Lower leg skin (tissue), 4 donors: Measurements from ENCODE around the gene TMX2. TPM values are rescaled to one million over a fixed set of nuclear protein-coding genes. Genes with fewer than 3 reads are reported as not detected.

Source experiments
- DNase-seq, 2 donors: peaks; one replicate each; pipeline ENCODE4 v3.0.0-alpha.2; 2019; ENCODE audit warnings: low spot score in 2 of 2
- H3K4me3 ChIP-seq: fragments of 200-600 bp; sonication (generic); 2 replicates; pipeline ENCODE4 v1.5.1; 2017; ENCODE audit warnings: mild to moderate bottlenecking, low read depth; ENCODE audit not compliant: poor library complexity, severe bottlenecking
- CTCF ChIP-seq, 3 donors: fragments of 450-650 bp; IDR thresholded peaks; one replicate each; pipeline ENCODE4 v1.5.1; 2016; ENCODE audit warnings: antibody characterized with exemption in 3 of 3, mild to moderate bottlenecking in 3 of 3, moderate library complexity in 2 of 3
- POLR2A ChIP-seq, 2 donors: fragments of 450-650 bp; IDR thresholded peaks; one replicate each; pipeline ENCODE4 v1.6.1; 2016 to 2017; ENCODE audit warnings: antibody characterized with exemption in 2 of 2, mild to moderate bottlenecking in 1 of 2, moderate library complexity in 1 of 2
- WGBS, 2 donors: methylation state at CpG; one replicate each; pipeline ENCODE4 v1.1.5; 2018; 5-methylcytosine and 5-hydroxymethylcytosine counted together
- intact Hi-C: fragments of 100-400 bp; cut with DNase I; formaldehyde crosslinking; loops from one replicate; pipeline ENCODE4 v1.15.0; 2023; ENCODE audit warnings: low total_unique reads
- total RNA-seq, 4 donors: library from RNA; depleted of rRNA; stranded (reverse); fragments of >200 nt; gene quantifications; one replicate each; pipeline ENCODE4 v1.1.0, GENCODE V29; 2016

TMX2 gene
- total RNA-seq, 4 donors from 2014 or later: 41.8 to 60.4 (median 45.4) TPM

GRCh38 chr11:57744357-57744756, 32.0 kb downstream of the TMX2 start:
- intact Hi-C loops: no loop called here
- no peak for TF ChIP-seq POLR2A (IDR thresholded peaks at IDR 0.05)
- TF ChIP-seq CTCF (IDR thresholded peaks at IDR 0.05): no peak
- 78 to 87% methylated on average over 2 of the region's 2 CpGs for WGBS, 2 donors
- no peak overlapping the region for H3K4me3 ChIP-seq
- DNase-seq: peak in 1 of 2 donors; percentile 39

- intact Hi-C loops: no loop called here
- TF ChIP-seq CTCF (IDR thresholded peaks at IDR 0.05): no peak
- no peak for TF ChIP-seq POLR2A (IDR thresholded peaks at IDR 0.05)
- peak in 1 of 2 donors; percentile 65 for DNase-seq
- WGBS, 2 donors: 85 to 86% methylated on average over 5 of the region's 5 CpGs
- H3K4me3 ChIP-seq: no peak overlapping the region
Observed at GRCh38 chr11:57745206-57745605, 32.8 kb downstream of the TMX2 start.

GRCh38 chr11:57746920-57747319, 34.5 kb downstream of the TMX2 start:
- 79 to 98% methylated on average over 1 of the region's 1 CpG for WGBS, 2 donors
- TF ChIP-seq POLR2A (IDR thresholded peaks at IDR 0.05) (no peak), CTCF (IDR thresholded peaks at IDR 0.05) (no peak)
- H3K4me3 ChIP-seq: no peak overlapping the region
- DNase-seq: peak in 1 of 2 donors; percentile 4
- intact Hi-C loops: no loop called here

GRCh38 chr11:57751176-57751575, 38.8 kb downstream of the TMX2 start:
- TF ChIP-seq POLR2A (IDR thresholded peaks at IDR 0.05) (no peak), CTCF (IDR thresholded peaks at IDR 0.05) (no peak)
- DNase-seq: no peak
- intact Hi-C loops: no loop called here
- H3K4me3 ChIP-seq: no peak overlapping the region

- TF ChIP-seq CTCF (IDR thresholded peaks at IDR 0.05) (no peak), POLR2A (IDR thresholded peaks at IDR 0.05) (no peak)
- WGBS, 2 donors: 57% methylated on average over 10 of the region's 10 CpGs
- no peak for DNase-seq
- no peak within 1 kb of the TSS for H3K4me3 ChIP-seq
- intact Hi-C loops: no loop called here
Observed at GRCh38 chr11:57751676-57752253, 39.4 kb downstream of the TMX2 start, which contains the start of gene BTBD18. Gene BTBD18 (minus strand): TSS chr11:57751819. CDS start chr11:57751188, 631 bp downstream.

- no peak for DNase-seq
- intact Hi-C loops: no loop called here
- TF ChIP-seq CTCF (IDR thresholded peaks at IDR 0.05) (no peak), POLR2A (IDR thresholded peaks at IDR 0.05) (no peak)
- 97 to 98% methylated on average over 30 of the region's 30 CpGs for WGBS, 2 donors
- H3K4me3 ChIP-seq: no peak overlapping the region
Observed at GRCh38 chr11:57752954-57753353, 40.6 kb downstream of the TMX2 start.
